Kidney capillary endothelial cell (primary cell): ENCODE measurements around the gene ROR2.

Source experiments
- DNase-seq: peaks from one replicate; pipeline ENCODE4 v3.0.0-alpha.2; 2018; ENCODE audit warnings: low spot score

Gene ROR2

DNA sequence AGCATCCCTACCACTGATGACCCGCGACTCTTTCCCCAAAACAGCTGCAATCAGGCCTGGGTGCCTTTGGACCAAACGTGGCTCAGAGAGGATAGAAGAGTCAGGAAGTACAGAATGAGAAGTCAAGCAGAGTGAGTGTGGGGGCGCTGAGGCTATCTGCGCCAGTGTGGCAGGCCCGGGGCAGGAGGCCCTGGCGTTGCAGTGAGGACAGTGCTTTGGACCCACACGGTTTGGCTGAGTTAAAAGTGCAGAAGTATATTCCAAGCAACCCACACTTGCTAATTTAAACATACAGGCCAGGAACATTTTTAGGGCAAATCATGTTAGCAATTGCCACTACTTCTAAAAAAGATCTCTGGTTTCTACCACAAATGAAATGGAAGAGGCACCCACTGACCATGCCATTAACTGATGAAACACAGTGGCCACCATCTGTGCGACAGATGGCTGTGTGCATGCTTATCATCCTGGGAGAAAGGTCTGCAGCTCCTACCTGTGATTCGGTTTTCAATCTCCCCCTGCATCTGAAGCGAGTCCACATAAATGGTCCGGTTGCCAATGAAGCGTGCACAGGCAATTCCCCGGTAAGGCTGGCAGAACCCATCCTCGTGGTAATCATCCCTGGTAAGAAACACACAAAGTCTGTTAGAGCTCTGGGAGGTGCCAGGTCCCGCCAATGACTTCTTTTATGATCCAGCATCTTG is 213.0 kb downstream of the ROR2 start:
- DNase-seq, result no peak

DNA sequence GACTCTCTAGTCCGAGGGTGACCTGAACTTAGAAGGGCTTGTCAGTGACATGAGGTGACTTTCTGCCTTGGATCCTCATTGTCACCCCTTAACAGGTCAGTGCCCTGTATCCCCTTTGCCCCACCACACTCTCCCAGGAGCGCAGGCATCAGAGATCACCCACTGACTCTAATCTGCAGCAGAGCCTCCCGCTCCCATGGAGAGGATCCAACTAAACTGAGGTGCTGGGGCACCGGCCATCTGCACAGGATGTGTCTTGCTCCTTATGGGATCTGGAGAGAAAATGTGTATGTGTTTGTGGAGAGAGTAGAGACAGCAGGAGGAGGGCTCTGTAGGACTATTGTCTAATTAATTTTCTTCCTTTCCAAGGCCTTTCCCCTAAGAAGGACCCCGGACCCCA is 213.7 kb downstream of the ROR2 start:
- DNase-seq, result no peak

DNA sequence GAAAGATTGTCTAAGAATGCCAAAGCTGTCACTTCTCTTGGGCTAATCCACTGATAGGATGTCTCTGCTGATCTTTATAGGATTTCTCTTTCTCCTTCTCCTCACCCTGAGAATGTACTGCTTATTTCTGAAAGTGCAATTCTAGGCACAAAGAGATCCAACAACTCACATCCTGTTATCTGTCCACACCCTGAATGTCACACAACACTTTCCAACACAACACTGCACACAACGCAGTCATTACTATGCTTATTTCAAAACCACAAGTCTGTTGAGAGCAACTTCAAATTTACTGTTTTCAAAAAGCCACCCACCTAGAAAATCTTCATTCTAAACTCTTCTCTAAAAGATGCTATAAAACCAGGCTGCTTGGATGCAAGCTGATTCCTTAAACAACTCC is 215.0 kb downstream of the ROR2 start:
- DNase-seq, result no peak

DNA sequence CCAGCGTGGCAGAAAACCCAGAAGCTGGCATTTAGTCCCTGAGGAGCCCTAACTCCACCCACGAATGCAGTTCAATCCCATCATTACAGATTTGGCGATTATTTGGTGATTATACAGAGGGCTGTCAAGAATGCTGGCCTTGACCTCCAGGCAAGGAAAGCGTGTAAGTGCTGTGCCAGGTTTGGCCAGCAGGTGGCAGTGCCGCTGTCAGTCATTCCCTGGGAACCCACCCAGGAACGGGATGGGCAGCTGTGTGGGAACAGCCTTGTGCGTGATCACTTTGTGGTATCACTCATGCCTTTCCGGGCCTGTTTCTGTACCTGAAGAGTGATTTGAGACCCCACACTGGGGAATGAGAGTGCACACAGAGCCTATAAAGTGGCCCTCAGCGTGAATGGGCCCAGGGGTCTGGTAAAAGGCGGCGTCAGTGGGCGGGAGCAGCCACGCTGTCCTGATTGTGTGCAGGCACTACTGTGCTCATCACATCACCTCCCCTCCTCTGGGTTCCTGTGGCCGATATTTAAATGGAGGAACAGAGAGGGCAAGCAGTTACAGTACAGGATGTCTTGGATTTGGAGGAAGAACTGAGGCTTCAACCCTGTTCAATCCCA is 215.6 kb downstream of the ROR2 start:
- DNase-seq, result peak; percentile 38

- DNase-seq, result no peak
Measured at GRCh38 chr9:91733006-91733624, 216.9 kb downstream of the ROR2 start.

- no peak for DNase-seq
Measured at GRCh38 chr9:91732187-91733005, 217.6 kb downstream of the ROR2 start.

- no peak for DNase-seq
Measured at GRCh38 chr9:91730806-91731205, 219.2 kb downstream of the ROR2 start.

DNA sequence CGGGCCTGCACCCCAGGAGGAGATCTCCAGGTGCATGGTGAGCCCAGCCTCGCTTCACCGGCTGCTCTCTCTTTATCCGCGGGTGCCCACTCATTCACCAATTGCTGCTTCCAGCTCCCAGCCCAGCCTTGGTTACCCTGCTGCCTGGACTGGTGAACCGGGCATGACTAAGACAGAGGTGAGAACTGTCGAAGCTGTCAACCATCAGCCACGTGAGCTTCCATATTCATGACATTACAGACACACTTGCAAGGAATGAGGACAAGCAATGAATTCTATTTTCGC is 220.5 kb downstream of the ROR2 start:
- DNase-seq, result no peak

GRCh38 chr9:91727972-91728371 is 222.1 kb downstream of the ROR2 start:
- DNase-seq, result no peak

- DNase-seq, result peak; percentile 50
Measured at GRCh38 chr9:91727316-91727861, 222.6 kb downstream of the ROR2 start.

GRCh38 chr9:91726406-91727100 is 223.5 kb downstream of the ROR2 start:
- no peak for DNase-seq

GRCh38 chr9:91725651-91726050 is 224.4 kb downstream of the ROR2 start:
- no peak for DNase-seq

GRCh38 chr9:91724609-91725505 is 225.2 kb downstream of the ROR2 start:
- no peak for DNase-seq

- no peak for DNase-seq
Measured at GRCh38 chr9:91724068-91724440, 226.0 kb downstream of the ROR2 start.

DNA sequence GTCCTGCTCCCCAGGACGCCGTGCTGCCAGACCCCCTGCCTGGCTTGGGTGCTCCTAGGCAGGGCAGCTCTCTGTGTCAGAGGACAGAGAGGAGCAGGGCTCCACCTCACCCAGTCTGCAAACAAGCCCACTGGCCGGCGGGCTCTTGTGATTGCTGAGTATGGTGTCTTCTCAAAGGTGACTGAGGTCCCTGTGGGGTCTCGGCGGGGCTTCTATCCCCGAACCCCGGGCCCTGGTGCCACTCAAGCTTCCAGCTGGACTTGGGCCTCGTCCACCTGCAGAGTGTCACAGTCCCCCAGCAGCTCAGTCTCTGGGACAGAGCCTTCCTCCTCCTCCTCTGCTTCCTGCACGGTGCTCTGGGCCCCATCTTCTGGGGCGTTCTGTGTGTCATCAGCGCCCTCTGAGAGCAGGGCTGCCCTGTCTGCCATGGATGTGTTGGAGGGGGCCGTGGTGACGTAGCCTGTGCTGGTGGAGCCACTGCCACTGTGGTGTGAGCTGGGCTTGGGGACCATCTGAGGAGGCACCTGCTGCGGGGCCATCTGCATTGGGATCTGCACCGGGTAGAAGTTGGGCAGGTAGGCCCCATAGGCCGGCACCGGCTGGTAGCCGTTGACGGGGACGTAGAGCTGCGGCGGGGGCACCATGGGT is 226.5 kb downstream of the ROR2 start:
- no peak for DNase-seq

GRCh38 chr9:91720751-91721705 is 229.0 kb downstream of the ROR2 start:
- DNase-seq, result no peak

- no peak for DNase-seq
Measured at GRCh38 chr9:91720313-91720712, 229.7 kb downstream of the ROR2 start.

DNA sequence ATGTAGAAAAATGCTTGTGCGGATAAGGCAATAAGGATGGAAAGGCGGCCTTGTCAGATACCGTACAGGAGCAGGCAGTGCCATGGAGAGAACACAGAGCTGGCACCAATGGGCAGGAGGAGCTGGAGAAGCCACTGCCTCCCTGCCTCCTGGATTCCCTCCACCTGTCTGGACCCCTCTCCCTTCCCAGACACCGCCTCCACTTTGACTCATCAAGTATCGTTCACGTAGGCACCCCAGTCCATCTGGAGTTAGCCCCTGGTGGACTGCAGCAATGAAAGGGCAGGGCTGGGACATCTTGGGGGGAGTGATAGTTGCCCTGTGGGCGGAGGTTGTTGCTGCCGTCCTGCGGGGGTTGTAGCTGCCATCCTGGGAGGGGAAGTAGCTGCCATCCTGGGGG is 232.0 kb downstream of the ROR2 start:
- DNase-seq, result no peak

GRCh38 chr9:91716815-91717214 is 233.2 kb downstream of the ROR2 start:
- no peak for DNase-seq
